HL-60 (cell line): ENCODE data around the gene PKD1L1.

ENCODE experiments used
- DNase-seq, 2 experiments: peaks; one replicate each; pipeline ENCODE4 v3.0.0-alpha.2; 2010 to 2020; ENCODE audit warnings: low read depth in 1 of 2, low spot score in 1 of 2
- H3K27ac ChIP-seq: fragments of 250-450 bp; sonication (Bioruptor Pico); replicated peaks from 2 replicates; pipeline ENCODE4 v1.5.1; 2020; ENCODE audit warnings: mild to moderate bottlenecking, moderate library complexity
- H3K27me3 ChIP-seq: fragments of 250-450 bp; sonication (Bioruptor Pico); 2 replicates; pipeline ENCODE4 v1.5.1; 2021; ENCODE audit warnings: mild to moderate bottlenecking, moderate library complexity; ENCODE audit not compliant: insufficient read depth, poor library complexity, severe bottlenecking
- H3K4me3 ChIP-seq: replicated peaks from 2 replicates; pipeline ENCODE4 v1.5.1; 2011; ENCODE audit warnings: mild to moderate bottlenecking, control low read depth, low read length; ENCODE audit not compliant: insufficient read depth
- CTCF ChIP-seq: IDR thresholded peaks from one replicate; pipeline ENCODE4 v1.5.1; 2011; ENCODE audit warnings: low read length, control low read depth, inconsistent platforms; ENCODE audit not compliant: insufficient read depth
- GABPA ChIP-seq: IDR thresholded peaks from 2 replicates; pipeline ENCODE4 v1.6.1; 2012; ENCODE audit warnings: low read depth
- POLR2AphosphoS5 ChIP-seq: IDR thresholded peaks from 2 replicates; pipeline ENCODE4 v1.6.1; 2012; ENCODE audit warnings: low read depth
- REST ChIP-seq: IDR thresholded peaks from 2 replicates; pipeline ENCODE4 v1.6.1; 2012; ENCODE audit warnings: low read depth; ENCODE audit not compliant: insufficient replicate concordance
- SPI1 ChIP-seq: IDR thresholded peaks from 2 replicates; pipeline ENCODE4 v1.6.1; 2012; ENCODE audit warnings: low read depth, mild to moderate bottlenecking, borderline replicate concordance

Gene PKD1L1

GRCh38 chr7:47956220-47956619 is 8.0 kb upstream of the PKD1L1 start:
- TF ChIP-seq SPI1 (no peak), GABPA (no peak), REST (no peak), CTCF (no peak), POLR2AphosphoS5 (no peak)
- Histone ChIP-seq H3K27ac (no peak overlapping the region), H3K4me3 (no peak overlapping the region), H3K27me3 (no peaks in the 10 kb centered on the region)
- DNase-seq: no peak

GRCh38 chr7:47954231-47954911 is 6.1 kb upstream of the PKD1L1 start:
- Histone ChIP-seq H3K27me3 (no peaks in the 10 kb centered on the region), H3K4me3 (no peak overlapping the region), H3K27ac (no peak overlapping the region)
- TF ChIP-seq REST (no peak), GABPA (no peak), POLR2AphosphoS5 (no peak)
- DNase-seq: no peak

GRCh38 chr7:47953822-47954221 is 5.6 kb upstream of the PKD1L1 start:
- no peaks in the 10 kb centered on the region for H3K27me3 ChIP-seq
- no peak for TF ChIP-seq REST
- no peak for TF ChIP-seq CTCF
- no peak for TF ChIP-seq SPI1
- no peak for TF ChIP-seq GABPA
- TF ChIP-seq POLR2AphosphoS5: no peak

GRCh38 chr7:47952224-47952623 is 4.0 kb upstream of the PKD1L1 start:
- TF ChIP-seq GABPA: no peak
- Histone ChIP-seq H3K4me3 (no peak overlapping the region), H3K27me3 (no peaks in the 10 kb centered on the region), H3K27ac (no peak overlapping the region)
- DNase-seq: no peak

More at GRCh38 chr7:47953822-47954221, 5.6 kb upstream of the PKD1L1 start:
- H3K27ac ChIP-seq: no peak overlapping the region
- no peak for DNase-seq
- H3K4me3 ChIP-seq: no peak overlapping the region
